Keratinocyte (primary cell): ENCODE data around the gene INPP5A. TPM values are rescaled to one million over a fixed set of nuclear protein-coding genes. Genes with fewer than 3 reads are reported as not detected.

Source experiments
- DNase-seq: peaks from one replicate; pipeline ENCODE4 v3.0.0-alpha.2; 2011; ENCODE audit warnings: low read depth, missing footprints, low spot score
- FAIRE-seq: peaks from 2 replicates; lab custom pipeline; 2011; peaks lifted over from hg19 to GRCh38; lab: Jason Lieb, UNC
- H2AFZ ChIP-seq: 2 replicates; pipeline ENCODE4 v1.6.0; 2012; ENCODE audit warnings: low read length, control low read depth, inconsistent platforms; ENCODE audit not compliant: control insufficient read depth
- H3K27ac ChIP-seq: 2 replicates; pipeline ENCODE4 v1.5.1; 2011; ENCODE audit warnings: low read length; ENCODE audit not compliant: control insufficient read depth, insufficient read depth
- H3K27me3 ChIP-seq: 3 replicates; pipeline ENCODE4 v1.6.0; 2011; ENCODE audit warnings: low read length; ENCODE audit not compliant: control insufficient read depth, insufficient read depth; ENCODE audit errors: extremely low read depth
- H3K36me3 ChIP-seq, 2 experiments: 2 replicates in 1 of 2; 3 replicates in 1 of 2; pipeline ENCODE4 v1.5.1; 2011; ENCODE audit warnings: low read length in 2 of 2, mild to moderate bottlenecking in 1 of 2; ENCODE audit not compliant: control insufficient read depth in 2 of 2, insufficient read depth in 2 of 2; ENCODE audit errors: extremely low read depth in 1 of 2
- H3K4me1 ChIP-seq: 3 replicates; pipeline ENCODE4 v1.5.1; 2011; ENCODE audit warnings: low read length; ENCODE audit not compliant: control insufficient read depth, insufficient read depth; ENCODE audit errors: extremely low read depth
- H3K4me2 ChIP-seq: 3 replicates; pipeline ENCODE4 v1.6.0; 2011; ENCODE audit warnings: low read depth, low read length; ENCODE audit not compliant: control insufficient read depth, insufficient read depth; ENCODE audit errors: extremely low read depth
- H3K4me3 ChIP-seq, 3 experiments: fragments of 200-600 bp in 1 of 3; sonication (generic) in 1 of 3; 2 replicates in 2 of 3; 3 replicates in 1 of 3; pipeline ENCODE4 v1.5.1; 2011 to 2016; ENCODE audit warnings: low read length in 3 of 3, mild to moderate bottlenecking in 3 of 3, control low read depth in 2 of 3, inconsistent platforms in 1 of 3, low read depth in 1 of 3, mixed read lengths in 1 of 3, mixed run types in 1 of 3, moderate library complexity in 1 of 3; ENCODE audit not compliant: control insufficient read depth in 2 of 3, insufficient read depth in 2 of 3; ENCODE audit errors: extremely low read depth in 1 of 3
- H3K79me2 ChIP-seq: 2 replicates; pipeline ENCODE4 v1.6.0; 2012; ENCODE audit warnings: low read length; ENCODE audit not compliant: control insufficient read depth, insufficient read depth
- H3K9ac ChIP-seq: 3 replicates; pipeline ENCODE4 v1.6.0; 2011; ENCODE audit warnings: low read length; ENCODE audit not compliant: control insufficient read depth, insufficient read depth; ENCODE audit errors: extremely low read depth
- H3K9me1 ChIP-seq: 3 replicates; pipeline ENCODE4 v1.6.0; 2011; ENCODE audit warnings: low read length; ENCODE audit not compliant: control insufficient read depth, insufficient read depth; ENCODE audit errors: extremely low read depth
- H3K9me3 ChIP-seq: 2 replicates; pipeline ENCODE4 v1.5.1; 2012; ENCODE audit warnings: low read depth, low read length; ENCODE audit not compliant: control insufficient read depth
- H4K20me1 ChIP-seq: 3 replicates; pipeline ENCODE4 v1.6.0; 2011; ENCODE audit warnings: low read length; ENCODE audit not compliant: control insufficient read depth, insufficient read depth; ENCODE audit errors: extremely low read depth
- EZH2 ChIP-seq: IDR thresholded peaks from one replicate; pipeline ENCODE4 v1.6.1; 2012; ENCODE audit warnings: inconsistent platforms, mild to moderate bottlenecking, low read length, moderate library complexity
- dilution Hi-C: fragments of 300-500 bp; cut with MboI; formaldehyde crosslinking; loops from one replicate; pipeline ENCODE4 v1.7.0; 2020; ENCODE audit warnings: low sequenced_read_pairs; ENCODE audit not compliant: extremely low pct_ligation_motif_present
- polyA plus RNA-seq, 5 experiments: library from polyadenylated mRNA; depleted of rRNA in 3 of 5; stranded (reverse) in 3 of 5; stranded (forward) in 1 of 5; unstranded in 1 of 5; fragments of >200 nt; gene quantifications; 1 replicate in 1 of 5; 2 replicates in 3 of 5; 3 replicates in 1 of 5; pipeline versions ENCODE4 v1.2.1 to v1.2.3, GENCODE V29; 2011 to 2012; ENCODE audit warnings: missing spikeins in 2 of 5, low read depth in 1 of 5, low replicate concordance in 1 of 5
- TF ChIP-seq, protein P1 (sequence below), 3 experiments: IDR thresholded peaks in 1 of 3; conservative IDR thresholded peaks in 1 of 3; optimal IDR thresholded peaks in 1 of 3; 2 replicates in 2 of 3; 3 replicates in 1 of 3; pipeline versions ENCODE3 to v1.5.1; 2011; ENCODE audit warnings: low read length in 3 of 3, mild to moderate bottlenecking in 3 of 3, moderate library complexity in 2 of 3, control low read depth in 1 of 3, inconsistent platforms in 1 of 3; ENCODE audit not compliant: insufficient read depth in 2 of 3; ENCODE audit errors: extremely low read depth in 1 of 3

The INPP5A gene
- polyA plus RNA-seq, 1 donor (not counting 4 experiments of a cell fraction or from before 2014, with no cell fraction given) = 11.2 TPM

DNA sequence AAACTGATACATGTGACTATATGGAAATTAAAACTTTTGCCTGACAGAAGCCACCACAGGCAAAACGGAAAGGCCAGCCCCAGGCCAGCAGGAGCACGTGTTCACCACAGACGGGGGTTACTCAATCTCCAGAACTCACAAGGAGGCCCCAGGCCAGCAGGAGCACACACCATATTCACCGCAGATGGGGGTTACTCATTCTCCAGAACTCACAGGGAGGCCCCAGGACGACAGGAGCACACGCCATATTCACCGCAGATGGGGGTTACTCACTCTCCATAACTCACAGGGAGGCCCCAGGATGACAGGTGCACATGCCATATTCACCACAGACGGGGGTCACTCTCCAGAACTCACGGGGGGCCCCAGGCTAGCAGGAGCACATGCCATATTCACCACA is 186.9 kb downstream of the INPP5A start:
- FAIRE-seq = no peak
- no peaks in the 10 kb centered on the region for H3K9me1 ChIP-seq
- dilution Hi-C loops = no loop called here

DNA sequence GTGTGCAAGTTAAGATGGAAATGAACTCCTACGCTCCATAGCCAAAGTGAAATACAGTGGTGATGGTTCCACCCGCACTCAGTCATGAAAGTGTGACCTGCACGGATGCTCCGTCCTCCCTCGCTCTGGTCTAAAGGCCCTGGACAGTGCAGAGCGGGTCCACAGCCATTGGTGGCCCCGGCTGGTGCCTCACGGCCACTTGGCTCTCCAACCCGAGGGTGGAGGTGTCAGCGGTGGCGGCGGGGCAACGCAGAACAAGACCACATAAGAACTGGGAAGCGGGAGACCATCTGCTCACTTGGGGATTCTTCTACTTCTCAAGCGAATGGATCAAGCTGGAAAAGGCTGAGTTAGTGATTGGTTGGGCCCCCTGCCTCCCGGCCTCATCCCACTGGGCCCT is 187.6 kb downstream of the INPP5A start:
- Histone ChIP-seq H2AFZ (no peak overlapping the region), H3K79me2 (no peaks in the 10 kb centered on the region), H3K9me3 (no peaks in the 10 kb centered on the region), H3K4me1 (no peaks in the 10 kb centered on the region), H3K4me2 (no peak overlapping the region), H3K9ac (no peak overlapping the region), H4K20me1 (no peaks in the 10 kb centered on the region), H3K4me3 (no peak overlapping the region), H3K27ac (no peak overlapping the region), H3K36me3 (no peaks in the 10 kb centered on the region), H3K9me1 (no peaks in the 10 kb centered on the region), H3K27me3 (no peaks in the 10 kb centered on the region)
- TF ChIP-seq EZH2 = no peak
- TF ChIP-seq, protein P1, sequence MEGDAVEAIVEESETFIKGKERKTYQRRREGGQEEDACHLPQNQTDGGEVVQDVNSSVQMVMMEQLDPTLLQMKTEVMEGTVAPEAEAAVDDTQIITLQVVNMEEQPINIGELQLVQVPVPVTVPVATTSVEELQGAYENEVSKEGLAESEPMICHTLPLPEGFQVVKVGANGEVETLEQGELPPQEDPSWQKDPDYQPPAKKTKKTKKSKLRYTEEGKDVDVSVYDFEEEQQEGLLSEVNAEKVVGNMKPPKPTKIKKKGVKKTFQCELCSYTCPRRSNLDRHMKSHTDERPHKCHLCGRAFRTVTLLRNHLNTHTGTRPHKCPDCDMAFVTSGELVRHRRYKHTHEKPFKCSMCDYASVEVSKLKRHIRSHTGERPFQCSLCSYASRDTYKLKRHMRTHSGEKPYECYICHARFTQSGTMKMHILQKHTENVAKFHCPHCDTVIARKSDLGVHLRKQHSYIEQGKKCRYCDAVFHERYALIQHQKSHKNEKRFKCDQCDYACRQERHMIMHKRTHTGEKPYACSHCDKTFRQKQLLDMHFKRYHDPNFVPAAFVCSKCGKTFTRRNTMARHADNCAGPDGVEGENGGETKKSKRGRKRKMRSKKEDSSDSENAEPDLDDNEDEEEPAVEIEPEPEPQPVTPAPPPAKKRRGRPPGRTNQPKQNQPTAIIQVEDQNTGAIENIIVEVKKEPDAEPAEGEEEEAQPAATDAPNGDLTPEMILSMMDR (optimal IDR thresholded peaks at IDR 0.05 in 1 of 3, IDR thresholded peaks at IDR 0.05 in 1 of 3, conservative IDR thresholded peaks at IDR 0.05 in 1 of 3; ENCODE audit: extremely low read depth in 1 of 3, insufficient read depth in 2 of 3, low read length in 3 of 3) = no peak
- FAIRE-seq (no peak), DNase-seq (no peak)
- dilution Hi-C loops = no loop called here

More for the DNA sequence above, 186.9 kb downstream of the INPP5A start:
- H3K4me3 ChIP-seq = no peak overlapping the region
- H3K27ac ChIP-seq = no peak overlapping the region
- TF ChIP-seq, protein P1 (optimal IDR thresholded peaks at IDR 0.05 in 1 of 3, IDR thresholded peaks at IDR 0.05 in 1 of 3, conservative IDR thresholded peaks at IDR 0.05 in 1 of 3; ENCODE audit: extremely low read depth in 1 of 3, insufficient read depth in 2 of 3, low read length in 3 of 3) = no peak
- no peak for TF ChIP-seq EZH2
- H2AFZ ChIP-seq = no peak overlapping the region
- no peak overlapping the region for H3K4me2 ChIP-seq
- no peaks in the 10 kb centered on the region for H3K4me1 ChIP-seq
- no peak overlapping the region for H3K9ac ChIP-seq
- no peaks in the 10 kb centered on the region for H3K36me3 ChIP-seq
- no peaks in the 10 kb centered on the region for H3K27me3 ChIP-seq
- no peak for DNase-seq
- H3K79me2 ChIP-seq = no peaks in the 10 kb centered on the region
- no peaks in the 10 kb centered on the region for H3K9me3 ChIP-seq
- no peaks in the 10 kb centered on the region for H4K20me1 ChIP-seq
